Measurements from ENCODE around the gene PXDN. TPM values are rescaled to one million over a fixed set of nuclear protein-coding genes. Genes with fewer than 3 reads are reported as not detected.

Gene PXDN
- total and polyA plus RNA-seq, 9 of the 15 experiments (the other 6 are each of a cell fraction or from before 2014, with no cell fraction given): 0.49 TPM; not detected in 8

GRCh38 chr2:1755436-1756191 lies 11.3 kb upstream of the PXDN start:
- no peak overlapping the region for H3K4me3 ChIP-seq
- intact Hi-C loops (cut with micrococcal nuclease): no loop called here
- no peak for ATAC-seq
- H4K20me1 ChIP-seq (replicated peaks; ENCODE audit: control insufficient read depth, insufficient read depth, low read length): no peaks in the 10 kb centered on the region; the same call in 1 of the 2 replicates
- BruUV-seq (replicated peaks): no TSS peak
- no peak for FAIRE-seq
- H3K4me1 ChIP-seq (replicated peaks in 1 of 2; ENCODE audit: control insufficient read depth in 2 of 2, insufficient read depth in 2 of 2, low read length in 2 of 2): no peaks in the 10 kb centered on the region
- no peak overlapping the region for H3K9ac ChIP-seq (ENCODE audit: insufficient read depth in 1 of 2, low read depth in 2 of 2, low read length in 2 of 2)
- no peak overlapping the region for H2AFZ ChIP-seq (ENCODE audit: low read depth, low read length)
- WGBS (ENCODE audit: insufficient coverage, low coverage, missing lambda C conversion rate): under 1% methylated on average over 16 of the region's 18 CpGs
- H3K27me3 ChIP-seq (ENCODE audit: control insufficient read depth in 2 of 2, insufficient read depth in 2 of 2, low read length in 2 of 2): peaks cover 0 to 34% of the 10 kb centered on the region in 2 experiments; a peak in 3 of 5 replicates
- H3K4me2 ChIP-seq (ENCODE audit: insufficient read depth, low read length): no peak overlapping the region
- ChIA-PET CTCF (ENCODE audit: low intra/inter-chr PET ratio) (no interaction called here), POLR2A (no interaction called here)
- in situ Hi-C loops (cut with MboI): no loop called here
- H3K79me2 ChIP-seq (ENCODE audit: control insufficient read depth, insufficient read depth, low read length): no peaks in the 10 kb centered on the region
- H3K36me3 ChIP-seq (ENCODE audit: control insufficient read depth, insufficient read depth, low read length): no peaks in the 10 kb centered on the region
- no peak overlapping the region for H3K27ac ChIP-seq (ENCODE audit: extremely low read depth, low read depth, low read length)
- no peaks in the 10 kb centered on the region for H3K9me1 ChIP-seq (ENCODE audit: control insufficient read depth, insufficient read depth, low read length)
- H3K9me3 ChIP-seq (replicated peaks; ENCODE audit: control insufficient read depth, insufficient read depth, low read depth, low read length): no peaks in the 10 kb centered on the region
- no peak for DNase-seq (ENCODE audit: extremely low read depth in 1 of 4, low spot score in 3 of 4)
- TF ChIP-seq, protein P1, sequence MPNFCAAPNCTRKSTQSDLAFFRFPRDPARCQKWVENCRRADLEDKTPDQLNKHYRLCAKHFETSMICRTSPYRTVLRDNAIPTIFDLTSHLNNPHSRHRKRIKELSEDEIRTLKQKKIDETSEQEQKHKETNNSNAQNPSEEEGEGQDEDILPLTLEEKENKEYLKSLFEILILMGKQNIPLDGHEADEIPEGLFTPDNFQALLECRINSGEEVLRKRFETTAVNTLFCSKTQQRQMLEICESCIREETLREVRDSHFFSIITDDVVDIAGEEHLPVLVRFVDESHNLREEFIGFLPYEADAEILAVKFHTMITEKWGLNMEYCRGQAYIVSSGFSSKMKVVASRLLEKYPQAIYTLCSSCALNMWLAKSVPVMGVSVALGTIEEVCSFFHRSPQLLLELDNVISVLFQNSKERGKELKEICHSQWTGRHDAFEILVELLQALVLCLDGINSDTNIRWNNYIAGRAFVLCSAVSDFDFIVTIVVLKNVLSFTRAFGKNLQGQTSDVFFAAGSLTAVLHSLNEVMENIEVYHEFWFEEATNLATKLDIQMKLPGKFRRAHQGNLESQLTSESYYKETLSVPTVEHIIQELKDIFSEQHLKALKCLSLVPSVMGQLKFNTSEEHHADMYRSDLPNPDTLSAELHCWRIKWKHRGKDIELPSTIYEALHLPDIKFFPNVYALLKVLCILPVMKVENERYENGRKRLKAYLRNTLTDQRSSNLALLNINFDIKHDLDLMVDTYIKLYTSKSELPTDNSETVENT (CRISPR knock-in tag; IDR thresholded peaks at IDR 0.05): no peak
- TF ChIP-seq, protein P2, sequence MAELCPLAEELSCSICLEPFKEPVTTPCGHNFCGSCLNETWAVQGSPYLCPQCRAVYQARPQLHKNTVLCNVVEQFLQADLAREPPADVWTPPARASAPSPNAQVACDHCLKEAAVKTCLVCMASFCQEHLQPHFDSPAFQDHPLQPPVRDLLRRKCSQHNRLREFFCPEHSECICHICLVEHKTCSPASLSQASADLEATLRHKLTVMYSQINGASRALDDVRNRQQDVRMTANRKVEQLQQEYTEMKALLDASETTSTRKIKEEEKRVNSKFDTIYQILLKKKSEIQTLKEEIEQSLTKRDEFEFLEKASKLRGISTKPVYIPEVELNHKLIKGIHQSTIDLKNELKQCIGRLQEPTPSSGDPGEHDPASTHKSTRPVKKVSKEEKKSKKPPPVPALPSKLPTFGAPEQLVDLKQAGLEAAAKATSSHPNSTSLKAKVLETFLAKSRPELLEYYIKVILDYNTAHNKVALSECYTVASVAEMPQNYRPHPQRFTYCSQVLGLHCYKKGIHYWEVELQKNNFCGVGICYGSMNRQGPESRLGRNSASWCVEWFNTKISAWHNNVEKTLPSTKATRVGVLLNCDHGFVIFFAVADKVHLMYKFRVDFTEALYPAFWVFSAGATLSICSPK (IDR thresholded peaks at IDR 0.05; ENCODE audit: borderline replicate concordance): no peak
- no peak for TF ChIP-seq CEBPZ (IDR thresholded peaks at IDR 0.05; ENCODE audit: borderline replicate concordance, low read depth, low read length)
- no peak for TF ChIP-seq ZNF77 (CRISPR knock-in tag; IDR thresholded peaks at IDR 0.05)
- TF ChIP-seq MAX (CRISPR knock-in tag; IDR thresholded peaks at IDR 0.05): no peak
- TF ChIP-seq OTX1 (CRISPR knock-in tag; IDR thresholded peaks at IDR 0.05): no peak
- TF ChIP-seq NR2F6 (CRISPR knock-in tag; IDR thresholded peaks at IDR 0.05): no peak
- TF ChIP-seq ZNF551 (CRISPR knock-in tag; IDR thresholded peaks at IDR 0.05): no peak
- no peak for TF ChIP-seq ZZZ3 (IDR thresholded peaks at IDR 0.05)
- TF ChIP-seq ZNF121 (CRISPR knock-in tag; conservative IDR thresholded peaks at IDR 0.05): no peak
- no peak for TF ChIP-seq ZNF655 (CRISPR knock-in tag; IDR thresholded peaks at IDR 0.05)
- TF ChIP-seq PRPF4 (IDR thresholded peaks at IDR 0.05; ENCODE audit: insufficient read depth, low read depth, low read length, poor library complexity, severe bottlenecking): no peak
- no peak for TF ChIP-seq MAFG (tag; conservative IDR thresholded peaks at IDR 0.05)

Measured in K562 (cell line).